ENCODE measurements around the gene ADM5. TPM values are rescaled to one million over a fixed set of nuclear protein-coding genes. Genes with fewer than 3 reads are reported as not detected.

ADM5 gene
- total RNA-seq, 1 donor from 2014 or later: 0.52 TPM

GRCh38 chr19:49687566-49688316 lies 1.7 kb upstream of the ADM5 start:
- Mint-ChIP-seq H3K27ac (ENCODE audit: unreplicated experiment) (peak overlapping the region; percentile 57), H3K9me3 (ENCODE audit: low read depth) (no peaks in the 10 kb centered on the region), H3K36me3 (ENCODE audit: low read depth) (peaks cover 12% of the 10 kb centered on the region), H3K27me3 (ENCODE audit: low read depth) (no peaks in the 10 kb centered on the region), H3K4me1 (ENCODE audit: low read depth) (peaks cover 28% of the 10 kb centered on the region), H3K4me3 (ENCODE audit: unreplicated experiment) (no peak overlapping the region)
- DNase-seq (ENCODE audit: low spot score): no peak
- no peak for TF ChIP-seq CTCF (IDR thresholded peaks at IDR 0.05)

- no peaks in the 10 kb centered on the region for H3K9me3 Mint-ChIP-seq (ENCODE audit: low read depth)
- DNase-seq (ENCODE audit: low spot score): no peak
- peaks cover 12% of the 10 kb centered on the region for H3K36me3 Mint-ChIP-seq (ENCODE audit: low read depth)
- H3K27me3 Mint-ChIP-seq (ENCODE audit: low read depth): no peaks in the 10 kb centered on the region
- TF ChIP-seq CTCF (IDR thresholded peaks at IDR 0.05): no peak
- H3K27ac Mint-ChIP-seq (ENCODE audit: unreplicated experiment): no peak overlapping the region
- H3K4me3 Mint-ChIP-seq (ENCODE audit: unreplicated experiment): no peak overlapping the region
- peaks cover 28% of the 10 kb centered on the region for H3K4me1 Mint-ChIP-seq (ENCODE audit: low read depth)
Observed at GRCh38 chr19:49688531-49689132, 762 bp upstream of the ADM5 start.

- H3K27ac Mint-ChIP-seq (ENCODE audit: unreplicated experiment): no peak overlapping the region
- TF ChIP-seq CTCF (IDR thresholded peaks at IDR 0.05): peak; percentile 57
- no peaks in the 10 kb centered on the region for H3K9me3 Mint-ChIP-seq (ENCODE audit: low read depth)
- DNase-seq (ENCODE audit: low spot score): no peak
- H3K4me1 Mint-ChIP-seq (ENCODE audit: low read depth): peaks cover 28% of the 10 kb centered on the region
- no peaks in the 10 kb centered on the region for H3K27me3 Mint-ChIP-seq (ENCODE audit: low read depth)
- H3K4me3 Mint-ChIP-seq (ENCODE audit: unreplicated experiment): peak overlapping the region; percentile 90
- H3K36me3 Mint-ChIP-seq (ENCODE audit: low read depth): peaks cover 10% of the 10 kb centered on the region
Observed at GRCh38 chr19:49690079-49690655, 773 bp downstream of the ADM5 start.

DNA sequence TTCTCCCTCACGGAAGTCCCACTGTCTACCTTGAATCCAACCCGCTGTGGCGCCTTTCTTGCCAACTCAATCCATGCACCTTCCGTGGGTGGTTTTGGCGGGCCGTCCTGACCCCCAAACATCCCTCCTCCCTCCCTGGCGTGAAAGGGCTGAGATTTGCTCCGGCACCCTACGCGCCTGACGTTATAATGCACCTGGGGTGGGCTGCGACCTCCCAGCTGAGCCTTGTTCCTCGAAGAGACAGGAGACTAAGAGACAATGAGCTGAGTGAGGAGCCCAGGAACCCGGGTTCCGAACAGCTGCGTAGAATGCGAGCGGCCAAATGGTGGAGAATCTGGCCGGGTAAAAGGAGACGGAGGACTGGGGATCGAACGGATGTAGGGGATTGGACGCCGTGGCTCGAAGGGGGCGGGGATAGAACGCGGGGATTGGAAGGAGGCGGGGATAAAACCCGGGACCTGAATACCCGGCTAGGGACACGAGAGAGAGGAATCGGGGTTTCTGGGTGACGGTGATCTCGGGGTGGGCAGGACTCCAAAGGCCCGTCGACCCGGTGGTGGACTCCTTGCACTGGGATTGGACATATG lies 1.4 kb downstream of the ADM5 start, which contains the start of gene CPT1C:
Gene CPT1C, plus strand, starts transcription at position 461 of the 587 bp plus-strand sequence. CDS start 1,137 bp downstream, outside the sequence.
- H3K4me3 Mint-ChIP-seq (ENCODE audit: unreplicated experiment): peak within 1 kb of the TSS; percentile 90
- H3K9me3 Mint-ChIP-seq (ENCODE audit: low read depth): no peaks in the 10 kb centered on the region
- peaks cover 6% of the 10 kb centered on the region for H3K36me3 Mint-ChIP-seq (ENCODE audit: low read depth)
- DNase-seq (ENCODE audit: low spot score): no peak
- peak within 1 kb of the TSS; percentile 83 for H3K27ac Mint-ChIP-seq (ENCODE audit: unreplicated experiment)
- peaks cover 28% of the 10 kb centered on the region for H3K4me1 Mint-ChIP-seq (ENCODE audit: low read depth)
- no peaks in the 10 kb centered on the region for H3K27me3 Mint-ChIP-seq (ENCODE audit: low read depth)
- TF ChIP-seq CTCF (IDR thresholded peaks at IDR 0.05): no peak
